Left ventricle myocardium inferior (tissue), 1 donor: ENCODE results near the gene ZNRF3. TPM values are rescaled to one million over a fixed set of nuclear protein-coding genes. Genes with fewer than 3 reads are reported as not detected.

ENCODE experiments used
- DNase-seq: peaks from one replicate; pipeline ENCODE4 v3.0.0-alpha.2; 2020
- H3K27ac ChIP-seq: fragments of 200-600 bp; replicated peaks from 2 replicates; pipeline ENCODE4 v1.8.0; 2021
- H3K27me3 ChIP-seq: fragments of 200-600 bp; 2 replicates; pipeline ENCODE4 v1.8.0; 2021; ENCODE audit warnings: low read depth
- H3K36me3 ChIP-seq: fragments of 200-600 bp; 2 replicates; pipeline ENCODE4 v1.8.0; 2021
- H3K4me1 ChIP-seq: fragments of 200-600 bp; 2 replicates; pipeline ENCODE4 v1.8.0; 2021
- H3K4me3 ChIP-seq: fragments of 200-600 bp; 2 replicates; pipeline ENCODE4 v1.8.0; 2021; ENCODE audit warnings: mild to moderate bottlenecking, moderate library complexity
- H3K9me3 ChIP-seq: fragments of 200-600 bp; replicated peaks from 2 replicates; pipeline ENCODE4 v1.8.0; 2021
- intact Hi-C: fragments of 100-400 bp; cut with micrococcal nuclease; formaldehyde crosslinking; loops from one replicate; pipeline ENCODE4 v1.11.0; 2022
- total RNA-seq: library from RNA; stranded (reverse); fragmentation: NEBNext Ultra II Directional; extraction: Animal tissue kit (Norgen Biotek cat#: 25700); gene quantifications from one replicate; pipeline ENCODE4 v1.2.1, GENCODE V29; 2021
- TF ChIP-seq, protein P1 (sequence below): fragments of 200-600 bp; IDR thresholded peaks from 2 replicates; pipeline ENCODE4 v1.8.0; 2021; ENCODE audit warnings: antibody characterized with exemption, mild to moderate bottlenecking, borderline replicate concordance
- donor health status: DM: no; HTN: yes; CAD: no; lungs with severe emphysema.

The ZNRF3 gene
- total RNA-seq, 1 donor from 2014 or later, result 6.3 TPM

DNA sequence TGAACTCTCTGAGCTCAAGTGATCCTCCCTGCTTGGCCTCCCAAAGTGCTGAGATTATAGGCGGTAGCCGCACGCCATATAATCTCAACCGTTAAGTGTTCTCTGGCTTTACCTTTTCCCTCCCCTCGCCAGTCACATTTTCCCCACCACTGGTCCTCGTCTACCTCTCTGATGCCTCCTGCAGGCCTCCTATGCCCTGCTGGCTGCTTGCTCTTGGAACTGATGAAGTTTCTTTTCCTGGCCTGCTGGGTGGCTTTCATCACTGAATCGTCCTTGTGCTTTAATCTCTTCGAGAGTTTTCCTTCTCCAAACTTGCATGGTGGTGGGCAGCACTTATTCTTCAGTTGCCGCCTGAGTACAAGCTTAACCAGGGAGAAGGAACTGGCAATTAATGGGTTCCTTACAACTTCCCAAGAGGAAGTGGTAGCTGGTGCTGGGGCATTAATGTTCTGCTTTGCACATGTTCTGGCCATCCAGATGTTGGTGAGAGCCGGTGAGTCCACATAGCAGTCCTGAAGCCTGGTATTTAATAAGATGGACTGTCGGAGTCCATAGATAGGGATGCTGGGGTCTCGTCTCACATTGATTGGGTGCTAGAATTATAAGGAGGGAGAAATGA lies 177.0 kb downstream of the ZNRF3 start:
- H3K4me1 ChIP-seq, result no peaks in the 10 kb centered on the region
- intact Hi-C loops, result no loop called here
- TF ChIP-seq, protein P1, sequence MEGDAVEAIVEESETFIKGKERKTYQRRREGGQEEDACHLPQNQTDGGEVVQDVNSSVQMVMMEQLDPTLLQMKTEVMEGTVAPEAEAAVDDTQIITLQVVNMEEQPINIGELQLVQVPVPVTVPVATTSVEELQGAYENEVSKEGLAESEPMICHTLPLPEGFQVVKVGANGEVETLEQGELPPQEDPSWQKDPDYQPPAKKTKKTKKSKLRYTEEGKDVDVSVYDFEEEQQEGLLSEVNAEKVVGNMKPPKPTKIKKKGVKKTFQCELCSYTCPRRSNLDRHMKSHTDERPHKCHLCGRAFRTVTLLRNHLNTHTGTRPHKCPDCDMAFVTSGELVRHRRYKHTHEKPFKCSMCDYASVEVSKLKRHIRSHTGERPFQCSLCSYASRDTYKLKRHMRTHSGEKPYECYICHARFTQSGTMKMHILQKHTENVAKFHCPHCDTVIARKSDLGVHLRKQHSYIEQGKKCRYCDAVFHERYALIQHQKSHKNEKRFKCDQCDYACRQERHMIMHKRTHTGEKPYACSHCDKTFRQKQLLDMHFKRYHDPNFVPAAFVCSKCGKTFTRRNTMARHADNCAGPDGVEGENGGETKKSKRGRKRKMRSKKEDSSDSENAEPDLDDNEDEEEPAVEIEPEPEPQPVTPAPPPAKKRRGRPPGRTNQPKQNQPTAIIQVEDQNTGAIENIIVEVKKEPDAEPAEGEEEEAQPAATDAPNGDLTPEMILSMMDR, result no peak
- no peak overlapping the region for H3K27ac ChIP-seq
- peaks cover 6% of the 10 kb centered on the region for H3K27me3 ChIP-seq
- no peaks in the 10 kb centered on the region for H3K9me3 ChIP-seq
- H3K4me3 ChIP-seq, result no peak overlapping the region
- H3K36me3 ChIP-seq, result no peaks in the 10 kb centered on the region
- no peak for DNase-seq

DNA sequence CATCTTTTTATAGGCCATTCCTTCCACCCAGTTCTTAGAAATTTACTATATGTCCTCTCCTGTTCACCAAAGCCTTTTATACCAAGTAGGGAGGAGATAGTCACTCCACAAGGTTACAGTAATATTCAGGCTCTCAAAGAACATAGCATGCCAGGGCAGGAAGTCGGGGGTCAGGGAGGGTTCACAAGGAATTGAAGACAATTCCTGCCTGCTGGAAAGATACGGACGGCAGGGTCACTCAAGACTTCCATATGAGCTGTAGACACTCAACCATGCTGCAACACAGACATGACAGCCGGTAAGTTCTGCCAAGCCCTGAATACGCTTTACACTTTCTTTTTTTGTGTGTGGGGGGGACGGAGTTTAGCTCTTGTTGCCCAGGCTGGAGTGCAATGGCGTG lies 177.6 kb downstream of the ZNRF3 start:
- Histone ChIP-seq H3K27ac (no peak overlapping the region), H3K27me3 (peaks cover 6% of the 10 kb centered on the region), H3K4me3 (no peak overlapping the region), H3K36me3 (no peaks in the 10 kb centered on the region), H3K4me1 (no peaks in the 10 kb centered on the region), H3K9me3 (no peaks in the 10 kb centered on the region)
- no peak for DNase-seq
- TF ChIP-seq, protein P1, result no peak
- intact Hi-C loops, result no loop called here

DNA sequence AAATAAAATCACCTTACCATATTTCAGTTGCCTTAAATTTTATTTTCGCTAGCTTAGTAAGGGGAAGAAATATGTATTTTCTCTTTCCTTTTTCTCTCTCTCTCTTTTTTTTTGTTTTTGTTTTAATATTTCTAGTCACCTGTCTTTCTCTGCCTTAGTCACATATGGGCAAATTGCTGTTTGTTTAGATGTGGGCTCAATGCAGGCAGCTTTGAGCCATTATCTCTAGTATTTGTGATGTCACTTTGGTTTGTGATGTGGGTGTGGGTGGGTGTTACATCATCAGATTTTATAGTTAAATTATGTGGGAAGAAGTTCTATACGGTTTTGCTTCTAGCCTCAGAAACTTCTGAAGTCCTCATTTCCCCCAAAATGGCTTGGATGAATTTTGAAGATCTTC lies 178.4 kb downstream of the ZNRF3 start, which contains the start of gene C22orf31:
TSS of gene C22orf31 (minus strand) at position 59 of the 400 bp plus-strand sequence. CDS start at position 20, 39 bp downstream.
- Histone ChIP-seq H3K4me1 (no peaks in the 10 kb centered on the region), H3K4me3 (no peak within 1 kb of the TSS), H3K27me3 (peaks cover 6% of the 10 kb centered on the region), H3K9me3 (no peaks in the 10 kb centered on the region), H3K27ac (no peak within 1 kb of the TSS), H3K36me3 (no peaks in the 10 kb centered on the region)
- TF ChIP-seq, protein P1, result no peak
- intact Hi-C loops, result no loop called here
- no peak for DNase-seq

DNA sequence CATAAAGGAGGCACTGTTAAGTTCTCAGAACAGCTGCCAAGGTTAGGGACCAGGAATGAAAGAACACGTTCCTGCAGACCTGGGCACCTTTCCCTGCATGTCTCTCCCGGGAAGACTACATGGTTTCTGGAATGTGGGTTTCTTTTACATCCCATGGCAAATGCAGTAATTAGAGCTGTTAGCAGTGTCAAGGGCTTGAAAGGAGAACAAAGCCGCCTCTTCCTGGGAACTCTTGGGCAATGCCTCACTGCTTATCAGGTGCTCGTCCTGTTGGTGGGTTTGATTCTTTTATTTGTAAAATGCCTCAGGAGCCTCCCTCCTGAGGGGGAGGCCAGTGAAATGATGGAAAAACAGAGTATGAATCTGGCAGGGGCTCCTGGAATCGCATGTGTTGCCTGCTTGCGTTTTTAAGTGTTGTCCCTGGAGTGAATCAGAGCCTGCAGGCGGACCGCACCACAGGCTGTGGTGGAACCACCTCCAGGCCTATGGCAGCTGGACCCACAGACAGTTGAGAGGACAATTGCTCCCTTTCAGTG lies 179.0 kb downstream of the ZNRF3 start:
- intact Hi-C loops, result no loop called here
- TF ChIP-seq, protein P1, result no peak
- DNase-seq, result no peak
- Histone ChIP-seq H3K4me1 (no peaks in the 10 kb centered on the region), H3K36me3 (no peaks in the 10 kb centered on the region), H3K4me3 (no peak overlapping the region), H3K9me3 (no peaks in the 10 kb centered on the region), H3K27ac (no peak overlapping the region), H3K27me3 (peaks cover 6% of the 10 kb centered on the region)

DNA sequence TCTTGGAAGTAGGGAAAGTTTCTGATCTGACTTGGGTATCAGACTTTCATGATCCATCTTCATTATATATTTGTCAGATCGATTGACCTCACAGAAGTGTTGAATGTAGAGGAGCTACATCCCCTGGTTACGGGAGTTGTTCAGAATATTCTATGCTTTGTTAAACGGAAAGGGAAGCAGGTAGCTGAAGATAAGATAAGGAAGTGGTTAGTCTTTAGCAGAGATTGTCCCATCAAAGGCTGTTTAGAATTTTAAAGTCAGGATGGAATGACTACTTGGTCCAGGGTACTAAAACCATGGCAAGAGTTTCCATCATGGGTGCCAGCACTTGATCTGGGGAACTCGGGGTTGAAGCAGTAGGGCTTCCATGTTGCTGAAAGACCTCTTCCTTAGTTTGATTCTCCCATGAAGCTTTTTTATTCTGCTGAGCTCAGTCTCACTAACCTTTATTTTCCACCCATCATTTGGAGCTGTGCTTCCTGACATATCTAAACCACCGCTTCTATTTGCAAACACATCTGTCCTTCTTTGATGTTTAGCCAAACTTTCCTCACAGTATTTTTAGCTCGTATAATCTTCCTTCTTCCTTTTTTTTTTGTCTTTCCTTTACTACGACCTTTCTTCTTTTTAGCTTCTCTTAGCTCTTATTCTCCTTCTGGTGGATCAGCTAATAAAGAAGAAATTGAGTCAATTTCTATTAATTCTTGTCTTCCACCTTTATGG lies 182.3 kb downstream of the ZNRF3 start:
- H3K27me3 ChIP-seq, result peaks cover 12% of the 10 kb centered on the region
- peaks cover 7% of the 10 kb centered on the region for H3K4me1 ChIP-seq
- no peak overlapping the region for H3K27ac ChIP-seq
- intact Hi-C loops, result no loop called here
- DNase-seq, result no peak
- TF ChIP-seq, protein P1, result no peak
- no peaks in the 10 kb centered on the region for H3K36me3 ChIP-seq
- H3K9me3 ChIP-seq, result no peaks in the 10 kb centered on the region
- no peak overlapping the region for H3K4me3 ChIP-seq
